ENCODE results near the gene SORCS3.

- TF ChIP-seq SPI1 (IDR thresholded peaks at IDR 0.05; ENCODE audit: borderline replicate concordance, insufficient read depth, low read depth, low read length) (no peak), JUNB (IDR thresholded peaks at IDR 0.05) (no peak), POLR2A (IDR thresholded peaks at IDR 0.05; ENCODE audit: low read depth, low read length) (no peak)
Measured at GRCh38 chr10:104601166-104601565, 39.9 kb upstream of the SORCS3 start.

Measured in GM12878 (cell line).